ENCODE measurements around the gene TMEM45B.
"Not testable (repeated sequence)": the region's sequence is repeated elsewhere in the genome, so short reads cannot be mapped to it uniquely, and the experiment has no call there.

Gene TMEM45B

DNA sequence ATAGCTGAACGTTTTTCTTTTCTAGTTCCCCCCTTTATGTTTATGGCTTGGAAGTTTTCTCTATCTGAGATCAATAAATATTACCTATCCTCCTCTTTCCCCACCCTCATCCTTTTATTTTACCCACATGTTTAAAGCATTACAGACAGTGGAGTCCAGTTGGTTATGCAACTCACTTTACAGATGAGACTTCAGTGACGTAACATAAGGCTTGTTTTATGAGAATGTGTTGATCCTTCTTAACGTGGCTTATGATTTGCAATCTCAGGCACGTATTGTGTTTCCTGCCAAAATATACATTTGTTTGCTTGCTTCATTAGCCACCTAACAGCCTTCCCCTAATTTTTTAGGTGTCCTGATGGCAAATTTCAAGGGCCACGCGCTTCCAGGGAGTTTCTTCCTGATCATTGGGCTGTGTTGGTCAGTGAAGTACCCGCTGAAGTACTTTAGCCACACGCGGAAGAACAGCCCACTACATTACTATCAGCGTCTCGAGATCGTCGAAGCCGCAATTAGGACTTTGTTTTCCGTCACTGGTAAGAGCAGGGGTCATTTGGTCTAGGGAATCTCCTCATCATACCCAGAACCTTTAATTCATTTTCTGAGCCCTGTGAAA lies 36.6 kb downstream of the TMEM45B start:
- DNase-seq (ENCODE audit: low read depth in 2 of 2): no peak

- DNase-seq (ENCODE audit: low read depth in 2 of 2): peak; percentile 17 to 18
These were observed 38.0 kb downstream of the TMEM45B start for GRCh38 chr11:129853518-129854231.

GRCh38 chr11:129854232-129854805 lies 38.7 kb downstream of the TMEM45B start:
- DNase-seq (ENCODE audit: low read depth in 2 of 2): no peak

DNA sequence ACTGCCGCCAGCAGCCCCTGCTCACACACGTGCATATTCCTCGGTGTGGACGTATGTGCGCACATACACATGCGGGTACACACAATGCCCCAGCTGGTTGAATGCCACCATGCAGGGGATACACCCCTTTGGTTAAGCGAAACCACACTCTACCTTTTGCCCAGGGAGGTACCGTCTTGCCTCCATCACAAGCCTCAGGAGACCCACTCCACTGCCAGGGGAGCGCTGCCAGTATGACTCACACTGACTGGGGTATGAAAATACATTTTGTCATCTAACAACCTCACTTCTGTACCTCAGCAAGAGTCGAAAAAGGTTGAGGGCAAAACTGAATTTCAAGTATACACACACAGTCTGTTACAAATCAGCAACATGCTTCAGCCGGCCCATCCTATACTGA lies 39.4 kb downstream of the TMEM45B start:
- no peak for DNase-seq (ENCODE audit: low read depth in 2 of 2)

GRCh38 chr11:129856036-129856435 lies 40.4 kb downstream of the TMEM45B start:
- no peak for DNase-seq (ENCODE audit: low read depth in 2 of 2)

- no peak for DNase-seq (ENCODE audit: low read depth in 2 of 2)
These were observed 46.3 kb downstream of the TMEM45B start for GRCh38 chr11:129861702-129862522.

- no peak for DNase-seq (ENCODE audit: low read depth in 2 of 2)
These were observed 49.2 kb downstream of the TMEM45B start for GRCh38 chr11:129864811-129865210.

DNA sequence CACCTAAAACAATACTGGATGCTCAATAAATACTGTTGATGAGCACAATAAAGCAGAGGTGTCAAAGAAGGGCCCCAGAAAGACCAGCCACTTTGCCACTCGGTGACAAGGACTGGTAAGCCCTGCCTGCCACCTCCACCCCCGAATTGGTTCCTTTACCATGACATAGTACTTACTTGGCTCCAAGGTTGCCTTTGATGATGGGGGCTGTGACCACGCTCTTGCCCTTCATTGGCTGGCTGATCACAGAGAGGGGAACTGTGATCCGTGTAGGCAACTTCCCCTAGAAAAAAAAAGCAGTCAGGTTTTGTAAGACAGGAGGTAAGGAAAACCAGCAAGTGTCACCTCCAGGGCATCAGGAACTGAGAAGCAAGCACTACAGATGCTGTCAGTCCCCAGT lies 50.1 kb downstream of the TMEM45B start:
- DNase-seq (ENCODE audit: low read depth in 2 of 2): no peak

GRCh38 chr11:129866311-129866710 lies 50.7 kb downstream of the TMEM45B start:
- no peak for DNase-seq (ENCODE audit: low read depth in 2 of 2)

DNA sequence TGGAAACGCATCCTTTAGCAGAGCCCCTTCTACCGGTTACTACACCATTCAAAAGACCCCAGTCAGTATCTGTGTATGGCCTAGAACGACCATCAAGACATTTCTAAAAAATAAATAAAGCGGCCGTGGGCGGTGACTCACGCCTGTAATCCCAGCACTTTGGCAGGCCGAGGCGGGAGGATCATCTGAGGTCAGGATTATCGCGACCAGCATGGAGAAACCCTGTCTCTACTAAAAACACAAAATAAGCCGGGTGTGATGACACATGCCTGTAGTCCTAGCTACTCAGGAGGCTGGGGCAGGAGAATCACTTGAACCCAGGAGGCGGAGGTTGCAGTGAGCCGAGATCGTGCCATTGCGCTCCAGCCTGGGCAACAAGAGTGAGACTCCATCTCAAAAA lies 53.0 kb downstream of the TMEM45B start:
- not testable (repeated sequence) for DNase-seq (ENCODE audit: low read depth in 2 of 2)

GRCh38 chr11:129871914-129872313 lies 56.3 kb downstream of the TMEM45B start:
- DNase-seq (ENCODE audit: low read depth in 2 of 2): no peak

GRCh38 chr11:129880311-129880710 lies 64.7 kb downstream of the TMEM45B start:
- no peak for DNase-seq (ENCODE audit: low read depth in 2 of 2)

GRCh38 chr11:129881570-129882170 lies 66.0 kb downstream of the TMEM45B start:
- DNase-seq (ENCODE audit: low read depth in 2 of 2): peak in 1 of 2 donors; percentile 33

- no peak for DNase-seq (ENCODE audit: low read depth in 2 of 2)
These were observed 68.9 kb downstream of the TMEM45B start for GRCh38 chr11:129884581-129884980.

GRCh38 chr11:129885381-129885780 lies 69.7 kb downstream of the TMEM45B start:
- DNase-seq (ENCODE audit: low read depth in 2 of 2): no peak

- no peak for DNase-seq (ENCODE audit: low read depth in 2 of 2)
These were observed 72.8 kb downstream of the TMEM45B start for GRCh38 chr11:129888451-129888850.

GRCh38 chr11:129894278-129895125 lies 78.9 kb downstream of the TMEM45B start:
- DNase-seq (ENCODE audit: low read depth in 2 of 2): no peak

- peak; percentile 82 to 89 for DNase-seq (ENCODE audit: low read depth in 2 of 2)
These were observed 79.7 kb downstream of the TMEM45B start, which contains the start of gene NFRKB for GRCh38 chr11:129895126-129896041. NFRKB (minus strand) TSS chr11:129895578; CDS start chr11:129892849, 2,729 bp downstream.

GRCh38 chr11:129896062-129896461 lies 80.4 kb downstream of the TMEM45B start:
- no peak for DNase-seq (ENCODE audit: low read depth in 2 of 2)

DNA sequence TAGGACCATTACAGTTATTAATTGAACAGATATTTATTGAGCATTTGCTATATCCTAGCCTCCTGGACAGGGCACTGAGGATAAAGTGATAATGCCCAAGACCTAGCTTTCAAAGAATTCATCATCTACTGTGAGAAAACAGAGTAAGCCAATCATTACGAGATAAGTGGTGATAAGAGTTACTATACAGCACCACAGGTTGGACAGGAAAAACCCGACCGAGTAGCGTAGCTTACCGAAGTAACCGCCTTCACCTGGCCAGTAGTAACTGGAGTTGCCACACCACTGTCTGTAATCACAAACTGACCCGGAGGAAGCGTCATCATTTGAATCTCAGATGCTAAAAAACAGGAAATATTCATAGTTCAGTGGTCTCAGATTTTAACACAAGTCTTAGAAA lies 89.8 kb downstream of the TMEM45B start:
- no peak for DNase-seq (ENCODE audit: low read depth in 2 of 2)
